ENCODE measurements around the gene CCDC85C.
"Not testable (repeated sequence)": the region's sequence is repeated elsewhere in the genome, so short reads cannot be mapped to it uniquely, and the experiment has no call there.

The CCDC85C gene

GRCh38 chr14:99603471-99604277 lies at the start of gene CCDC85C:
Gene CCDC85C, minus strand, starts transcription at chr14:99604207. Its CDS starts 248 bp downstream, at chr14:99603959.
- H3K4me3 ChIP-seq (ENCODE audit: low read depth, low read length): peak within 1 kb of the TSS; percentile 57

- H3K4me3 ChIP-seq (ENCODE audit: low read depth, low read length): no peak overlapping the region
These were observed 48.1 kb upstream of the CCDC85C start for GRCh38 chr14:99651953-99652746.

GRCh38 chr14:99650189-99650588 lies 46.2 kb upstream of the CCDC85C start:
- H3K4me3 ChIP-seq (ENCODE audit: low read depth, low read length): no peak overlapping the region

- H3K4me3 ChIP-seq (ENCODE audit: low read depth, low read length): no peak overlapping the region
These were observed 45.6 kb upstream of the CCDC85C start for GRCh38 chr14:99649643-99650042.

GRCh38 chr14:99649219-99649618 lies 45.2 kb upstream of the CCDC85C start:
- H3K4me3 ChIP-seq (ENCODE audit: low read depth, low read length): no peak overlapping the region

GRCh38 chr14:99648027-99648784 lies 44.2 kb upstream of the CCDC85C start:
- no peak overlapping the region for H3K4me3 ChIP-seq (ENCODE audit: low read depth, low read length)

- H3K4me3 ChIP-seq (ENCODE audit: low read depth, low read length): no peak overlapping the region
These were observed 43.4 kb upstream of the CCDC85C start for GRCh38 chr14:99647411-99647810.

- peak overlapping the region; percentile 33 for H3K4me3 ChIP-seq (ENCODE audit: low read depth, low read length)
These were observed 41.8 kb upstream of the CCDC85C start for GRCh38 chr14:99645545-99646505.

- H3K4me3 ChIP-seq (ENCODE audit: low read depth, low read length): peak within 1 kb of the TSS; percentile 33
These were observed 40.9 kb upstream of the CCDC85C start, which contains the start of gene HHIPL1 for GRCh38 chr14:99644723-99645544. Gene HHIPL1, plus strand, starts transcription at chr14:99645129. Its CDS starts 79 bp downstream, at chr14:99645208.

- H3K4me3 ChIP-seq (ENCODE audit: low read depth, low read length): no peak overlapping the region
These were observed 40.1 kb upstream of the CCDC85C start for GRCh38 chr14:99644035-99644587.

- no peak overlapping the region for H3K4me3 ChIP-seq (ENCODE audit: low read depth, low read length)
These were observed 39.3 kb upstream of the CCDC85C start for GRCh38 chr14:99643343-99643742.

GRCh38 chr14:99642771-99643170 lies 38.8 kb upstream of the CCDC85C start:
- not testable (repeated sequence) for H3K4me3 ChIP-seq (ENCODE audit: low read depth, low read length)

- H3K4me3 ChIP-seq (ENCODE audit: low read depth, low read length): no peak overlapping the region
These were observed 33.6 kb upstream of the CCDC85C start for GRCh38 chr14:99637624-99638023.

- H3K4me3 ChIP-seq (ENCODE audit: low read depth, low read length): no peak overlapping the region
These were observed 32.5 kb upstream of the CCDC85C start for GRCh38 chr14:99636487-99636886.

- no peak overlapping the region for H3K4me3 ChIP-seq (ENCODE audit: low read depth, low read length)
These were observed 31.1 kb upstream of the CCDC85C start for GRCh38 chr14:99635116-99635515.

- H3K4me3 ChIP-seq (ENCODE audit: low read depth, low read length): no peak overlapping the region
These were observed 30.4 kb upstream of the CCDC85C start for GRCh38 chr14:99634443-99634842.

- H3K4me3 ChIP-seq (ENCODE audit: low read depth, low read length): no peak overlapping the region
These were observed 29.9 kb upstream of the CCDC85C start for GRCh38 chr14:99633918-99634317.

GRCh38 chr14:99633141-99633540 lies 29.1 kb upstream of the CCDC85C start:
- no peak overlapping the region for H3K4me3 ChIP-seq (ENCODE audit: low read depth, low read length)

Data from iPS-11a (cell line).